ENCODE results near the gene VPS52. TPM values are rescaled to one million over a fixed set of nuclear protein-coding genes. Genes with fewer than 3 reads are reported as not detected.

Gene VPS52
- total and polyA plus RNA-seq, 2 donors (not counting 1 experiment from before 2014, with no cell fraction given) = 100 to 144 TPM

DNA sequence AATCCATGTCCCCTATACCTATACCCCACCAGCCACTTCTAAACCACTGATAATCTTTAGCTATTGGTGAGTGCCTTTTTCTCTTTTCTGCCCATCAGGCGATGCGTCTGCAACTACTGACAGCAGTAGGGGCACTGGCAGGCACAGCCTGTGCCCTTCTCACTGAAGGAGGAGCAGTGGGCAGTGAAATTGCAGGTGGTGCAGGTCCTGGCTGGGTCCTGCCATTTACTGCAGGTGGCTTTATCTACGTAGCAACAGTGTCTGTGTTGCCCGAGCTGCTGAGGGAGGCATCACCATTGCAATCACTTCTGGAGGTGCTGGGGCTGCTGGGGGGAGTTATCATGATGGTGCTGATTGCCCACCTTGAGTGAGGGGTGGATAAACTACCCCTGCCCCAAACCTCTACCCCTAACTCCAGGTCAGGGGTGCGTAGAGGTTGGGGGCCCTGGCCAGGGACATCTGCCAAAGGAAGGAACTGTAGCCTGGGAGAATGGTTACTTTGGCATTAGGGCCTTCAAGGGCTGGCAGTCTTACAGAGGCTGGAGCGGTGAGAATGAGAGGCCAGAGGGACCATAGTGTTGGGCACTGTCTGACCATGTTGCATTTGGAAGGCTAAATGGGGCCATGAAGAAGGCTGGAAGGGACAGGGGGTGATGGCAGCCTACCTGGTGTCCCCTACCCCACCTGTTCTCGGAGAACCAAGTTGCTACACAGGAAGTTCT, 68.1 kb downstream of the VPS52 start:
- H3K79me2 ChIP-seq (ENCODE audit: control insufficient read depth, insufficient read depth, low read length) = peaks cover 44% of the 10 kb centered on the region
- no peak for ATAC-seq (ENCODE audit: low read depth)
- Mint-ChIP-seq H3K27me3 (no peaks in the 10 kb centered on the region), H3K4me3 (peak overlapping the region; percentile 99), H3K4me1 (peaks cover 62% of the 10 kb centered on the region), H3K27ac (no peak overlapping the region), H3K9me3 (ENCODE audit: insufficient read depth) (no peaks in the 10 kb centered on the region)
- TF ChIP-seq EZH2 (IDR thresholded peaks at IDR 0.05; ENCODE audit: borderline replicate concordance, insufficient read depth, low read depth, low read length, poor library complexity, severe bottlenecking) = no peak
- TF ChIP-seq CTCF (IDR thresholded peaks at IDR 0.05) = no peak
- intact Hi-C loops (cut with micrococcal nuclease) = loop anchor here (1.0 to 10.0 kb wide), 3 partner anchors 46 to 1229 kb away; partner anchors contain the start of genes AGPAT1, DXO and RNF5
- peak; percentile 17 for DNase-seq
- peak overlapping the region; percentile 98 for H3K4me2 ChIP-seq (replicated peaks; ENCODE audit: low read depth, low read length, poor library complexity, severe bottlenecking)
- H3K27ac ChIP-seq (ENCODE audit: low read length in 2 of 2) = no peak overlapping the region
- no peaks in the 10 kb centered on the region for H3K9me3 ChIP-seq (ENCODE audit: control extremely low read depth in 1 of 3, control insufficient read depth in 2 of 3, insufficient read depth in 1 of 3, low read length in 2 of 3)
- ChIA-PET POLR2A (no interaction called here), CTCF (interaction anchor here (0.9 kb wide), 1 partner anchor 141 kb away, joined by 3 read pairs; no protein-coding TSS in a partner anchor)
- H3K27me3 ChIP-seq (replicated peaks in 1 of 4; ENCODE audit: control extremely low read depth in 1 of 4, control insufficient read depth in 3 of 4, insufficient read depth in 4 of 4, low read length in 3 of 4) = no peaks in the 10 kb centered on the region
- H3K4me3 ChIP-seq (ENCODE audit: control extremely low read depth in 1 of 5, extremely low read depth in 1 of 5, insufficient read depth in 1 of 5, low read depth in 2 of 5, low read length in 4 of 5) = peak overlapping the region in 2 of 5 experiments; percentile 74 to 87
- 95% methylated on average over 6 of the region's 7 CpGs for WGBS (ENCODE audit: insufficient coverage)
- H3K4me1 ChIP-seq (ENCODE audit: control insufficient read depth in 2 of 2, insufficient read depth in 2 of 2, low read length in 2 of 2) = peaks cover 34 to 59% of the 10 kb centered on the region in 2 donors
- peaks cover 0 to 20% of the 10 kb centered on the region in 2 experiments for H3K36me3 ChIP-seq (replicated peaks in 1 of 2; ENCODE audit: control extremely low read depth in 1 of 2, control insufficient read depth in 1 of 2, extremely low read depth in 1 of 2, insufficient read depth in 2 of 2, low read length in 1 of 2)
- no peak overlapping the region for H2AFZ ChIP-seq (ENCODE audit: insufficient read depth, low read depth, low read length, poor library complexity, severe bottlenecking)
- H3K9ac ChIP-seq (ENCODE audit: low read length) = peak overlapping the region; percentile 79
- peaks cover 10% of the 10 kb centered on the region for H4K20me1 ChIP-seq (ENCODE audit: control insufficient read depth, insufficient read depth, low read length, poor library complexity, severe bottlenecking)

- CTCF ChIA-PET = interaction anchor here (0.6 to 0.9 kb wide), 2 partner anchors 142 to 359 kb away, joined by 3 read pairs; no protein-coding TSS in a partner anchor
- H3K4me3 ChIP-seq (ENCODE audit: control extremely low read depth in 1 of 5, extremely low read depth in 1 of 5, insufficient read depth in 1 of 5, low read depth in 2 of 5, low read length in 4 of 5) = no peak overlapping the region
- TF ChIP-seq EZH2 (IDR thresholded peaks at IDR 0.05; ENCODE audit: borderline replicate concordance, insufficient read depth, low read depth, low read length, poor library complexity, severe bottlenecking) (no peak), CTCF (IDR thresholded peaks at IDR 0.05) (no peak)
- peaks cover 0 to 20% of the 10 kb centered on the region in 2 experiments for H3K36me3 ChIP-seq (replicated peaks in 1 of 2; ENCODE audit: control extremely low read depth in 1 of 2, control insufficient read depth in 1 of 2, extremely low read depth in 1 of 2, insufficient read depth in 2 of 2, low read length in 1 of 2)
- H3K4me1 ChIP-seq (ENCODE audit: control insufficient read depth in 2 of 2, insufficient read depth in 2 of 2, low read length in 2 of 2) = peaks cover 33 to 58% of the 10 kb centered on the region in 2 donors
- H4K20me1 ChIP-seq (ENCODE audit: control insufficient read depth, insufficient read depth, low read length, poor library complexity, severe bottlenecking) = peaks cover 17% of the 10 kb centered on the region
- peaks cover 69% of the 10 kb centered on the region for H3K4me1 Mint-ChIP-seq
- peak overlapping the region; percentile 99 for H3K4me3 Mint-ChIP-seq
- H3K27ac ChIP-seq (ENCODE audit: low read length in 2 of 2) = no peak overlapping the region
- no peak overlapping the region for H3K4me2 ChIP-seq (replicated peaks; ENCODE audit: low read depth, low read length, poor library complexity, severe bottlenecking)
- WGBS (ENCODE audit: insufficient coverage) = 97% methylated on average over 6 of the region's 6 CpGs
- H3K27me3 Mint-ChIP-seq = no peaks in the 10 kb centered on the region
- DNase-seq (no peak), ATAC-seq (ENCODE audit: low read depth) (no peak)
- POLR2A ChIA-PET = no interaction called here
- H3K27ac Mint-ChIP-seq = peak overlapping the region; percentile 26
- no peaks in the 10 kb centered on the region for H3K27me3 ChIP-seq (replicated peaks in 1 of 4; ENCODE audit: control extremely low read depth in 1 of 4, control insufficient read depth in 3 of 4, insufficient read depth in 4 of 4, low read length in 3 of 4)
- H2AFZ ChIP-seq (ENCODE audit: insufficient read depth, low read depth, low read length, poor library complexity, severe bottlenecking) = no peak overlapping the region
- H3K9me3 ChIP-seq (ENCODE audit: control extremely low read depth in 1 of 3, control insufficient read depth in 2 of 3, insufficient read depth in 1 of 3, low read length in 2 of 3) = no peaks in the 10 kb centered on the region
- H3K79me2 ChIP-seq (ENCODE audit: control insufficient read depth, insufficient read depth, low read length) = peaks cover 51% of the 10 kb centered on the region
- H3K9ac ChIP-seq (ENCODE audit: low read length) = no peak overlapping the region
- intact Hi-C loops (cut with micrococcal nuclease) = loop anchor here (5.0 to 10.0 kb wide), 2 partner anchors 1025 to 1228 kb away; partner anchors contain the start of genes AGPAT1, DXO and RNF5
- no peaks in the 10 kb centered on the region for H3K9me3 Mint-ChIP-seq (ENCODE audit: insufficient read depth)
Measured at GRCh38 chr6:33202799-33203198, 68.9 kb downstream of the VPS52 start.

All from B cell (primary cell).